ENCODE measurements around the gene GPRIN2. TPM values are rescaled to one million over a fixed set of nuclear protein-coding genes. Genes with fewer than 3 reads are reported as not detected.
"Not testable (repeated sequence)": the region's sequence is repeated elsewhere in the genome, so short reads cannot be mapped to it uniquely, and the experiment has no call there.

GPRIN2 gene
- total RNA-seq, 6 donors from 2014 or later = 39.8 to 91.0 (median 63.2) TPM

- H3K27ac ChIP-seq, H3K4me1 ChIP-seq, H3K4me3 ChIP-seq, H3K9me3 ChIP-seq, H3K27me3 ChIP-seq, H3K36me3 ChIP-seq: not testable (repeated sequence)
- DNase-seq = peak in 1 of 2 donors; percentile 79
- TF ChIP-seq CTCF (IDR thresholded peaks at IDR 0.05) = peak in 4 of 6 experiments; percentile 53 to 75 (median 65)
- peak; percentile 87 to 88 for ATAC-seq (ENCODE audit: low FRiP score in 2 of 2)
- WGBS, 2 donors = 2 to 5% methylated on average over 3 to 4 of the region's 6 CpGs
Observed at GRCh38 chr10:46565591-46566332, 9.3 kb upstream of the GPRIN2 start.

GRCh38 chr10:46560952-46561351 is 4.5 kb upstream of the GPRIN2 start:
- H3K27me3 ChIP-seq = peaks cover 0 to 19% (median 11%) of the 10 kb centered on the region in 4 donors
- H3K36me3 ChIP-seq = no peaks in the 10 kb centered on the region
- no peak overlapping the region for H3K27ac ChIP-seq
- peak in 1 of 2 donors; percentile 18 for DNase-seq
- H3K9me3 ChIP-seq = no peaks in the 10 kb centered on the region
- no peak for ATAC-seq (ENCODE audit: low FRiP score in 2 of 2)
- no peak overlapping the region for H3K4me3 ChIP-seq
- 32 to 81% methylated on average over 1 of the region's 1 CpG for WGBS, 2 donors
- H3K4me1 ChIP-seq = peaks cover 8 to 13% (median 9%) of the 10 kb centered on the region in 4 donors
- no peak for TF ChIP-seq EP300 (IDR thresholded peaks at IDR 0.05)
- no peak for TF ChIP-seq CTCF (IDR thresholded peaks at IDR 0.05)
- no peak for TF ChIP-seq POLR2A (IDR thresholded peaks at IDR 0.05)
- no peak for TF ChIP-seq POLR2AphosphoS5 (IDR thresholded peaks at IDR 0.05)

- Histone ChIP-seq H3K4me3 (no peak overlapping the region), H3K4me1 (peaks cover 8 to 19% (median 12%) of the 10 kb centered on the region in 4 donors), H3K27ac (no peak overlapping the region), H3K27me3 (peaks cover 0 to 23% (median 12%) of the 10 kb centered on the region in 4 donors), H3K36me3 (no peaks in the 10 kb centered on the region), H3K9me3 (no peaks in the 10 kb centered on the region)
- 71 to 76% methylated on average over 5 of the region's 5 CpGs for WGBS, 2 donors
- no peak for ATAC-seq (ENCODE audit: low FRiP score in 2 of 2)
- TF ChIP-seq CTCF (IDR thresholded peaks at IDR 0.05) = no peak
- TF ChIP-seq EP300 (IDR thresholded peaks at IDR 0.05) = no peak
- no peak for TF ChIP-seq POLR2AphosphoS5 (IDR thresholded peaks at IDR 0.05)
- TF ChIP-seq POLR2A (IDR thresholded peaks at IDR 0.05) = no peak
- peak in 1 of 2 donors; percentile 20 for DNase-seq
Observed at GRCh38 chr10:46560381-46560780, 3.9 kb upstream of the GPRIN2 start.

- H3K36me3 ChIP-seq = no peaks in the 10 kb centered on the region
- H3K4me1 ChIP-seq = peaks cover 8 to 19% (median 12%) of the 10 kb centered on the region in 4 donors
- no peak overlapping the region for H3K4me3 ChIP-seq
- TF ChIP-seq POLR2AphosphoS5 (IDR thresholded peaks at IDR 0.05) = no peak
- no peak for TF ChIP-seq EP300 (IDR thresholded peaks at IDR 0.05)
- no peak for TF ChIP-seq POLR2A (IDR thresholded peaks at IDR 0.05)
- no peak for TF ChIP-seq CTCF (IDR thresholded peaks at IDR 0.05)
- DNase-seq (peak in 1 of 2 donors; percentile 17), ATAC-seq (ENCODE audit: low FRiP score in 2 of 2) (no peak)
- peaks cover 0 to 23% (median 13%) of the 10 kb centered on the region in 4 donors for H3K27me3 ChIP-seq
- no peak overlapping the region for H3K27ac ChIP-seq
- no peaks in the 10 kb centered on the region for H3K9me3 ChIP-seq
- WGBS, 2 donors = 94 to 95% methylated on average over 5 of the region's 5 CpGs
Observed at GRCh38 chr10:46559231-46559671, 2.8 kb upstream of the GPRIN2 start.
